ENCODE data around the gene DNM2.
"Not testable (repeated sequence)": the region's sequence is repeated elsewhere in the genome, so short reads cannot be mapped to it uniquely, and the experiment has no call there.

The DNM2 gene

GRCh38 chr19:10717356-10718204 is at the start of gene DNM2:
TSS of gene DNM2 (plus strand) at chr19:10718079. CDS start at chr19:10718243, 164 bp downstream.
- DNase-seq = peak; percentile 100

GRCh38 chr19:10669246-10669645 is 48.6 kb upstream of the DNM2 start:
- no peak for DNase-seq

GRCh38 chr19:10670182-10670581 is 47.7 kb upstream of the DNM2 start:
- DNase-seq = no peak

- DNase-seq = no peak
Observed at GRCh38 chr19:10670876-10671804, 46.7 kb upstream of the DNM2 start.

GRCh38 chr19:10671922-10672321 is 46.0 kb upstream of the DNM2 start:
- not testable (repeated sequence) for DNase-seq

GRCh38 chr19:10675214-10675613 is 42.7 kb upstream of the DNM2 start:
- DNase-seq = not testable (repeated sequence)

GRCh38 chr19:10677751-10678150 is 40.1 kb upstream of the DNM2 start:
- DNase-seq = no peak

GRCh38 chr19:10678813-10679212 is 39.1 kb upstream of the DNM2 start:
- DNase-seq = no peak

- no peak for DNase-seq
Observed at GRCh38 chr19:10679743-10680142, 38.1 kb upstream of the DNM2 start.

- DNase-seq = no peak
Observed at GRCh38 chr19:10680545-10681135, 37.2 kb upstream of the DNM2 start.

GRCh38 chr19:10681658-10682057 is 36.2 kb upstream of the DNM2 start:
- DNase-seq = no peak

- no peak for DNase-seq
Observed at GRCh38 chr19:10682397-10683063, 35.3 kb upstream of the DNM2 start.

- no peak for DNase-seq
Observed at GRCh38 chr19:10683064-10683426, 34.8 kb upstream of the DNM2 start.

- DNase-seq = no peak
Observed at GRCh38 chr19:10683582-10683981, 34.3 kb upstream of the DNM2 start.

GRCh38 chr19:10685210-10685609 is 32.7 kb upstream of the DNM2 start:
- DNase-seq = no peak

- no peak for DNase-seq
Observed at GRCh38 chr19:10686193-10686592, 31.7 kb upstream of the DNM2 start.

- no peak for DNase-seq
Observed at GRCh38 chr19:10686661-10687517, 31.0 kb upstream of the DNM2 start.

GRCh38 chr19:10687518-10688288 is 30.2 kb upstream of the DNM2 start:
- no peak for DNase-seq

- no peak for DNase-seq
Observed at GRCh38 chr19:10688545-10689280, 29.2 kb upstream of the DNM2 start.

GRCh38 chr19:10690341-10690781 is 27.5 kb upstream of the DNM2 start:
- DNase-seq = no peak

All from activated CD4-positive, alpha-beta T cell treated with anti-CD3 and anti-CD28 coated beads, Interleukin-2, amount 50 U/mL, for 16 hours (primary cell).